ENCODE measurements around the gene CCDC88C. TPM values are rescaled to one million over a fixed set of nuclear protein-coding genes. Genes with fewer than 3 reads are reported as not detected.

Gene CCDC88C
- total RNA-seq, 1 experiment from 2014 or later = 5.8 TPM

- H3K36me3 ChIP-seq = no peaks in the 10 kb centered on the region
- DNase-seq = no peak
- no peaks in the 10 kb centered on the region for H3K27me3 ChIP-seq
- H3K9me3 ChIP-seq = no peaks in the 10 kb centered on the region
- H3K4me3 ChIP-seq = no peak overlapping the region
Observed at GRCh38 chr14:91376547-91377477, 40.8 kb downstream of the CCDC88C start.

GRCh38 chr14:91375720-91376452, 41.7 kb downstream of the CCDC88C start:
- H3K4me3 ChIP-seq = no peak overlapping the region
- no peak for DNase-seq
- no peaks in the 10 kb centered on the region for H3K9me3 ChIP-seq
- no peaks in the 10 kb centered on the region for H3K27me3 ChIP-seq
- no peaks in the 10 kb centered on the region for H3K36me3 ChIP-seq

- no peaks in the 10 kb centered on the region for H3K27me3 ChIP-seq
- no peaks in the 10 kb centered on the region for H3K9me3 ChIP-seq
- DNase-seq = no peak
- no peaks in the 10 kb centered on the region for H3K36me3 ChIP-seq
- no peak overlapping the region for H3K4me3 ChIP-seq
Observed at GRCh38 chr14:91374879-91375702, 42.5 kb downstream of the CCDC88C start.

GRCh38 chr14:91374287-91374878, 43.2 kb downstream of the CCDC88C start:
- no peak overlapping the region for H3K4me3 ChIP-seq
- no peaks in the 10 kb centered on the region for H3K36me3 ChIP-seq
- no peaks in the 10 kb centered on the region for H3K9me3 ChIP-seq
- H3K27me3 ChIP-seq = no peaks in the 10 kb centered on the region
- DNase-seq = no peak

GRCh38 chr14:91373591-91374254, 43.9 kb downstream of the CCDC88C start:
- H3K27me3 ChIP-seq = no peaks in the 10 kb centered on the region
- H3K36me3 ChIP-seq = no peaks in the 10 kb centered on the region
- DNase-seq = no peak
- no peak overlapping the region for H3K4me3 ChIP-seq
- no peaks in the 10 kb centered on the region for H3K9me3 ChIP-seq

GRCh38 chr14:91372671-91373495, 44.7 kb downstream of the CCDC88C start:
- no peaks in the 10 kb centered on the region for H3K36me3 ChIP-seq
- no peaks in the 10 kb centered on the region for H3K9me3 ChIP-seq
- no peak for DNase-seq
- H3K4me3 ChIP-seq = no peak overlapping the region
- H3K27me3 ChIP-seq = no peaks in the 10 kb centered on the region

- Histone ChIP-seq H3K9me3 (no peaks in the 10 kb centered on the region), H3K27me3 (no peaks in the 10 kb centered on the region), H3K4me3 (no peak overlapping the region), H3K36me3 (no peaks in the 10 kb centered on the region)
- no peak for DNase-seq
Observed at GRCh38 chr14:91371990-91372375, 45.6 kb downstream of the CCDC88C start.

- no peaks in the 10 kb centered on the region for H3K36me3 ChIP-seq
- no peaks in the 10 kb centered on the region for H3K9me3 ChIP-seq
- H3K4me3 ChIP-seq = no peak overlapping the region
- DNase-seq = no peak
- H3K27me3 ChIP-seq = no peaks in the 10 kb centered on the region
Observed at GRCh38 chr14:91371011-91371989, 46.3 kb downstream of the CCDC88C start.

GRCh38 chr14:91369628-91370445, 47.8 kb downstream of the CCDC88C start:
- H3K4me3 ChIP-seq = no peak overlapping the region
- no peaks in the 10 kb centered on the region for H3K27me3 ChIP-seq
- H3K36me3 ChIP-seq = no peaks in the 10 kb centered on the region
- no peaks in the 10 kb centered on the region for H3K9me3 ChIP-seq
- peak; percentile 48 for DNase-seq

- H3K4me3 ChIP-seq = no peak overlapping the region
- DNase-seq = no peak
- no peaks in the 10 kb centered on the region for H3K36me3 ChIP-seq
- H3K27me3 ChIP-seq = no peaks in the 10 kb centered on the region
- no peaks in the 10 kb centered on the region for H3K9me3 ChIP-seq
Observed at GRCh38 chr14:91368776-91369416, 48.7 kb downstream of the CCDC88C start.

- no peaks in the 10 kb centered on the region for H3K27me3 ChIP-seq
- no peaks in the 10 kb centered on the region for H3K36me3 ChIP-seq
- no peaks in the 10 kb centered on the region for H3K9me3 ChIP-seq
- DNase-seq = peak; percentile 71
- no peak overlapping the region for H3K4me3 ChIP-seq
Observed at GRCh38 chr14:91367173-91368171, 50.1 kb downstream of the CCDC88C start.

GRCh38 chr14:91366749-91367148, 50.9 kb downstream of the CCDC88C start:
- Histone ChIP-seq H3K9me3 (no peaks in the 10 kb centered on the region), H3K4me3 (no peak overlapping the region), H3K36me3 (no peaks in the 10 kb centered on the region), H3K27me3 (no peaks in the 10 kb centered on the region)
- no peak for DNase-seq

Measured in MG63 (cell line).